ENCODE data around the gene TMEM131.

The TMEM131 gene

GRCh38 chr2:97769308-97769707, 226.4 kb downstream of the TMEM131 start:
- Histone ChIP-seq H3K18ac (ENCODE audit: low read length) (no peak overlapping the region), H3K4ac (ENCODE audit: low read length) (no peak overlapping the region), H3K4me3 (ENCODE audit: low read length in 2 of 2) (no peak overlapping the region), H3K4me1 (ENCODE audit: control insufficient read depth in 2 of 2, insufficient read depth in 1 of 2, low read depth in 1 of 2, low read length in 2 of 2) (no peaks in the 10 kb centered on the region), H3K23ac (ENCODE audit: low read depth, low read length, poor library complexity) (no peak overlapping the region), H4K91ac (ENCODE audit: low read depth, low read length, poor library complexity) (no peak overlapping the region), H3K4me2 (ENCODE audit: insufficient read depth, low read length, poor library complexity, severe bottlenecking) (no peak overlapping the region), H2BK15ac (ENCODE audit: low read length) (no peak overlapping the region), H2BK120ac (ENCODE audit: low read depth, low read length) (no peak overlapping the region), H3K36me3 (replicated peaks in 1 of 2; ENCODE audit: control insufficient read depth in 2 of 2, insufficient read depth in 2 of 2, low read length in 2 of 2) (peaks cover 15 to 70% of the 10 kb centered on the region in 2 donors), H2BK5ac (ENCODE audit: low read length) (no peak overlapping the region), H2AFZ (ENCODE audit: low read length) (no peak overlapping the region), H3K9me3 (replicated peaks in 1 of 2; ENCODE audit: control insufficient read depth in 2 of 2, insufficient read depth in 1 of 2, low read depth in 1 of 2, low read length in 2 of 2) (no peaks in the 10 kb centered on the region), H3K14ac (ENCODE audit: low read length) (no peak overlapping the region), H3K79me1 (ENCODE audit: low read depth, low read length) (no peaks in the 10 kb centered on the region), H2BK12ac (ENCODE audit: low read length) (no peak overlapping the region), H3K27me3 (ENCODE audit: control insufficient read depth in 3 of 3, insufficient read depth in 3 of 3, low read depth in 1 of 3, low read length in 3 of 3) (no peaks in the 10 kb centered on the region), H2AK5ac (ENCODE audit: low read depth, low read length) (no peak overlapping the region), H3K9ac (ENCODE audit: low read depth, low read length, poor library complexity) (no peak overlapping the region), H4K8ac (ENCODE audit: low read depth, low read length) (no peak overlapping the region), H3K27ac (replicated peaks; ENCODE audit: low read length) (no peak overlapping the region)
- WGBS, 2 donors (ENCODE audit: extremely low coverage in 2 of 2, insufficient read length in 2 of 2, insufficient replicate concordance in 1 of 2): no CpG with 5 or more reads among the region's 3 CpGs
- no peak for DNase-seq (ENCODE audit: low spot score)

GRCh38 chr2:97766567-97766966, 229.2 kb downstream of the TMEM131 start:
- no peaks in the 10 kb centered on the region for H3K9me3 ChIP-seq (replicated peaks in 1 of 2; ENCODE audit: control insufficient read depth in 2 of 2, insufficient read depth in 1 of 2, low read depth in 1 of 2, low read length in 2 of 2)
- no peak overlapping the region for H3K18ac ChIP-seq (ENCODE audit: low read length)
- H4K91ac ChIP-seq (ENCODE audit: low read depth, low read length, poor library complexity): no peak overlapping the region
- no peaks in the 10 kb centered on the region for H3K27me3 ChIP-seq (ENCODE audit: control insufficient read depth in 3 of 3, insufficient read depth in 3 of 3, low read depth in 1 of 3, low read length in 3 of 3)
- WGBS, 2 donors (ENCODE audit: extremely low coverage in 2 of 2, insufficient read length in 2 of 2, insufficient replicate concordance in 1 of 2): no CpG with 5 or more reads among the region's 5 CpGs
- no peak overlapping the region for H3K27ac ChIP-seq (replicated peaks; ENCODE audit: low read length)
- H2AFZ ChIP-seq (ENCODE audit: low read length): no peak overlapping the region
- no peak overlapping the region for H4K8ac ChIP-seq (ENCODE audit: low read depth, low read length)
- no peak overlapping the region for H3K4ac ChIP-seq (ENCODE audit: low read length)
- no peak overlapping the region for H3K9ac ChIP-seq (ENCODE audit: low read depth, low read length, poor library complexity)
- no peak for DNase-seq (ENCODE audit: low spot score)
- H3K79me1 ChIP-seq (ENCODE audit: low read depth, low read length): no peaks in the 10 kb centered on the region
- no peak overlapping the region for H3K14ac ChIP-seq (ENCODE audit: low read length)
- no peak overlapping the region for H3K4me2 ChIP-seq (ENCODE audit: insufficient read depth, low read length, poor library complexity, severe bottlenecking)
- H3K4me3 ChIP-seq (ENCODE audit: low read length in 2 of 2): no peak overlapping the region
- no peak overlapping the region for H2BK15ac ChIP-seq (ENCODE audit: low read length)
- peaks cover 12 to 69% of the 10 kb centered on the region in 2 donors for H3K36me3 ChIP-seq (replicated peaks in 1 of 2; ENCODE audit: control insufficient read depth in 2 of 2, insufficient read depth in 2 of 2, low read length in 2 of 2)
- H2BK12ac ChIP-seq (ENCODE audit: low read length): no peak overlapping the region
- H3K4me1 ChIP-seq (ENCODE audit: control insufficient read depth in 2 of 2, insufficient read depth in 1 of 2, low read depth in 1 of 2, low read length in 2 of 2): peaks cover 0 to 1% of the 10 kb centered on the region in 2 donors
- H2AK5ac ChIP-seq (ENCODE audit: low read depth, low read length): no peak overlapping the region
- no peak overlapping the region for H2BK120ac ChIP-seq (ENCODE audit: low read depth, low read length)
- H2BK5ac ChIP-seq (ENCODE audit: low read length): no peak overlapping the region
- H3K23ac ChIP-seq (ENCODE audit: low read depth, low read length, poor library complexity): no peak overlapping the region

GRCh38 chr2:97765933-97766332, 229.8 kb downstream of the TMEM131 start:
- Histone ChIP-seq H3K27ac (replicated peaks; ENCODE audit: low read length) (no peak overlapping the region), H4K91ac (ENCODE audit: low read depth, low read length, poor library complexity) (no peak overlapping the region), H3K79me1 (ENCODE audit: low read depth, low read length) (peaks cover 4% of the 10 kb centered on the region), H3K14ac (ENCODE audit: low read length) (no peak overlapping the region), H2BK5ac (ENCODE audit: low read length) (no peak overlapping the region), H3K9me3 (replicated peaks in 1 of 2; ENCODE audit: control insufficient read depth in 2 of 2, insufficient read depth in 1 of 2, low read depth in 1 of 2, low read length in 2 of 2) (no peaks in the 10 kb centered on the region), H2BK15ac (ENCODE audit: low read length) (no peak overlapping the region), H3K18ac (ENCODE audit: low read length) (no peak overlapping the region), H3K36me3 (replicated peaks in 1 of 2; ENCODE audit: control insufficient read depth in 2 of 2, insufficient read depth in 2 of 2, low read length in 2 of 2) (peaks cover 16 to 71% of the 10 kb centered on the region in 2 donors), H2BK12ac (ENCODE audit: low read length) (no peak overlapping the region), H2BK120ac (ENCODE audit: low read depth, low read length) (no peak overlapping the region), H3K4me3 (ENCODE audit: low read length in 2 of 2) (no peak overlapping the region), H3K4me1 (ENCODE audit: control insufficient read depth in 2 of 2, insufficient read depth in 1 of 2, low read depth in 1 of 2, low read length in 2 of 2) (peaks cover 0 to 1% of the 10 kb centered on the region in 2 donors), H3K9ac (ENCODE audit: low read depth, low read length, poor library complexity) (no peak overlapping the region), H2AK5ac (ENCODE audit: low read depth, low read length) (no peak overlapping the region), H3K23ac (ENCODE audit: low read depth, low read length, poor library complexity) (no peak overlapping the region), H3K4ac (ENCODE audit: low read length) (no peak overlapping the region), H4K8ac (ENCODE audit: low read depth, low read length) (no peak overlapping the region), H3K27me3 (ENCODE audit: control insufficient read depth in 3 of 3, insufficient read depth in 3 of 3, low read depth in 1 of 3, low read length in 3 of 3) (no peaks in the 10 kb centered on the region), H2AFZ (ENCODE audit: low read length) (no peak overlapping the region), H3K4me2 (ENCODE audit: insufficient read depth, low read length, poor library complexity, severe bottlenecking) (no peak overlapping the region)
- DNase-seq (ENCODE audit: low spot score): no peak
- WGBS, 2 donors (ENCODE audit: extremely low coverage in 2 of 2, insufficient read length in 2 of 2, insufficient replicate concordance in 1 of 2): no CpG with 5 or more reads among the region's 4 CpGs

- H2BK15ac ChIP-seq (ENCODE audit: low read length): no peak overlapping the region
- no peak overlapping the region for H3K14ac ChIP-seq (ENCODE audit: low read length)
- H2AFZ ChIP-seq (ENCODE audit: low read length): no peak overlapping the region
- H2AK5ac ChIP-seq (ENCODE audit: low read depth, low read length): no peak overlapping the region
- H3K4ac ChIP-seq (ENCODE audit: low read length): no peak overlapping the region
- H3K27me3 ChIP-seq (ENCODE audit: control insufficient read depth in 3 of 3, insufficient read depth in 3 of 3, low read depth in 1 of 3, low read length in 3 of 3): no peaks in the 10 kb centered on the region
- no CpG with 5 or more reads among the region's 11 CpGs for WGBS, 2 donors (ENCODE audit: extremely low coverage in 2 of 2, insufficient read length in 2 of 2, insufficient replicate concordance in 1 of 2)
- H2BK120ac ChIP-seq (ENCODE audit: low read depth, low read length): no peak overlapping the region
- peaks cover 19 to 81% of the 10 kb centered on the region in 2 donors for H3K36me3 ChIP-seq (replicated peaks in 1 of 2; ENCODE audit: control insufficient read depth in 2 of 2, insufficient read depth in 2 of 2, low read length in 2 of 2)
- H3K9me3 ChIP-seq (replicated peaks in 1 of 2; ENCODE audit: control insufficient read depth in 2 of 2, insufficient read depth in 1 of 2, low read depth in 1 of 2, low read length in 2 of 2): no peaks in the 10 kb centered on the region
- H4K8ac ChIP-seq (ENCODE audit: low read depth, low read length): no peak overlapping the region
- no peak overlapping the region for H3K4me3 ChIP-seq (ENCODE audit: low read length in 2 of 2)
- peaks cover 0 to 1% of the 10 kb centered on the region in 2 donors for H3K4me1 ChIP-seq (ENCODE audit: control insufficient read depth in 2 of 2, insufficient read depth in 1 of 2, low read depth in 1 of 2, low read length in 2 of 2)
- DNase-seq (ENCODE audit: low spot score): no peak
- H4K91ac ChIP-seq (ENCODE audit: low read depth, low read length, poor library complexity): no peak overlapping the region
- no peak overlapping the region for H2BK12ac ChIP-seq (ENCODE audit: low read length)
- no peak overlapping the region for H3K4me2 ChIP-seq (ENCODE audit: insufficient read depth, low read length, poor library complexity, severe bottlenecking)
- no peak overlapping the region for H3K18ac ChIP-seq (ENCODE audit: low read length)
- H3K79me1 ChIP-seq (ENCODE audit: low read depth, low read length): peaks cover 4% of the 10 kb centered on the region
- no peak overlapping the region for H2BK5ac ChIP-seq (ENCODE audit: low read length)
- H3K9ac ChIP-seq (ENCODE audit: low read depth, low read length, poor library complexity): no peak overlapping the region
- no peak overlapping the region for H3K27ac ChIP-seq (replicated peaks; ENCODE audit: low read length)
- H3K23ac ChIP-seq (ENCODE audit: low read depth, low read length, poor library complexity): no peak overlapping the region
Observed at GRCh38 chr2:97764559-97765263, 231.0 kb downstream of the TMEM131 start.

Data from neuronal stem cell (in vitro differentiated cells).